ENCODE results near the gene TPRA1. TPM values are rescaled to one million over a fixed set of nuclear protein-coding genes. Genes with fewer than 3 reads are reported as not detected.

Gene TPRA1
- polyA plus RNA-seq, 1 experiment: 20.6 TPM

DNA sequence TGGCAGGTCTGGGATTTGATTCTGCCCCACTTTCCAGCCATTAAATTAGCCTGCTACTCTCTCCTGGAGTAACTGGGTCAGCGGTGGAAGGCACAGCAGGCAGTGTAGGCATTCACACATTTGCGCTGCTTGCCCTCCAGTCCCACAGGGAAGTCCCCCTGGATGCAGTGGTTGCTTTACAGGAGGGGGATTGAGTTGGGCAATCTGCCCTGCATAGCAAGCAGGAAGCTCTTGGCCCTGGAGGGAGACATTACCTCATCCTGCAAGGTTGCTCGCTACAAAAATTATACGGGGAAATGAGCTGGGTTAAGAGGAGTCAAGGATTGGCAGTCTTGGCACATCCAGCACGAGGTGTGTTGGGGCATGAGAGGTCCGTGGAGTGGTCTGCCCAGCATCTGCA, 22.4 kb upstream of the TPRA1 start:
- H3K27me3 ChIP-seq (ENCODE audit: control insufficient read depth, insufficient read depth, low read length): no peaks in the 10 kb centered on the region
- H3K4me3 ChIP-seq (ENCODE audit: low read depth, low read length): no peak overlapping the region
- no peak for TF ChIP-seq CTCF (IDR thresholded peaks at IDR 0.05; ENCODE audit: low read depth, low read length)
- no peak overlapping the region for H3K27ac ChIP-seq (ENCODE audit: low read depth, low read length)
- ChIA-PET POLR2A (interaction anchor here (0.5 kb wide), 1 partner anchor 22 kb away, joined by 5 read pairs; no protein-coding TSS in a partner anchor), CTCF (no interaction called here)
- no peak for DNase-seq (ENCODE audit: low read depth, low spot score)
- no peaks in the 10 kb centered on the region; the same call in 1 of the 2 replicates for H3K9me3 ChIP-seq (ENCODE audit: control insufficient read depth, insufficient read depth, low read length)

DNA sequence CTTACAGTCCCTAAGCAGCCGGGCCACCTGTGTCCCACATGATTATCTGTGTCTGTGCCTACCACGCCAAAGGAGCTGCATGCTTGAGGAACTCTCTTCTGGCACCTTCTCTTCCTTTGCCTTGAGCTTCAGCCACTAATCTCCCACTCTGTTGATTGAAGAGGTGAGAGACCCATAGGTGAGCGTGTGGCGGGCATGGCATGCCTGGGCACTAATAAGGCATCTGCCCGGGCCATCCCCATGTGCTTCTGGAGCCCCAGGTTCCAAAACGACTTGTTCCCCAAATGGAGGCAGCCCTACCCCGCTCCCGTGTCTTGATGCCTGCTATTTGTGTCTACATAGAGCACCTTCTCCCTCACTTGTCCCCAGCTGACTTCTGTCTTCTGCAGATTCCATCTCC, 20.7 kb upstream of the TPRA1 start:
- Histone ChIP-seq H3K4me3 (ENCODE audit: low read depth, low read length) (no peak overlapping the region), H3K27ac (ENCODE audit: low read depth, low read length) (no peak overlapping the region), H3K27me3 (ENCODE audit: control insufficient read depth, insufficient read depth, low read length) (no peaks in the 10 kb centered on the region), H3K9me3 (ENCODE audit: control insufficient read depth, insufficient read depth, low read length) (no peaks in the 10 kb centered on the region)
- ChIA-PET CTCF (no interaction called here), POLR2A (no interaction called here)
- DNase-seq (ENCODE audit: low read depth, low spot score): no peak
- TF ChIP-seq CTCF (IDR thresholded peaks at IDR 0.05; ENCODE audit: low read depth, low read length): no peak

- CTCF ChIA-PET: no interaction called here
- TF ChIP-seq CTCF (IDR thresholded peaks at IDR 0.05; ENCODE audit: low read depth, low read length): no peak
- Histone ChIP-seq H3K27ac (ENCODE audit: low read depth, low read length) (no peak overlapping the region), H3K4me3 (ENCODE audit: low read depth, low read length) (no peak overlapping the region), H3K9me3 (ENCODE audit: control insufficient read depth, insufficient read depth, low read length) (no peaks in the 10 kb centered on the region), H3K27me3 (ENCODE audit: control insufficient read depth, insufficient read depth, low read length) (no peaks in the 10 kb centered on the region)
- DNase-seq (ENCODE audit: low read depth, low spot score): no peak
- POLR2A ChIA-PET: no interaction called here
These were observed 19.6 kb upstream of the TPRA1 start for GRCh38 chr3:127610105-127610504.

DNA sequence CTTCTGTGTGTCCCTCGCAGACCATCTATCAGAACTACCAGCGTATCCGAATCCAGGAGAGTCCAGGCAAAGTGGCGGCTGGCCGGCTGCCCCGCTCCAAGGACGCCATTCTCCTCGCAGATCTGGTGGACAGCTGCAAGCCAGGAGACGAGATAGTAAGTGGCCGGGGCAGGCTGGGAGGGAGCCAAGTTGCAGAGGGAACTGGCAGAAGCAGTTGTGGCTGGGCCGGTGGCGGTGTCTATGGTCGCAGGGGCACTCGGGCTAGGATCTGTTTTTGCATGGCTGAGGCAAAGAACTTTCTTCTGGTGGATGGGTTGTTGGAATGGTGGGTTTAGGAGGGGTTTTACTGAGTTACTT, 17.8 kb upstream of the TPRA1 start:
- Histone ChIP-seq H3K9me3 (ENCODE audit: control insufficient read depth, insufficient read depth, low read length) (no peaks in the 10 kb centered on the region), H3K4me3 (ENCODE audit: low read depth, low read length) (no peak overlapping the region), H3K27me3 (ENCODE audit: control insufficient read depth, insufficient read depth, low read length) (no peaks in the 10 kb centered on the region), H3K27ac (ENCODE audit: low read depth, low read length) (no peak overlapping the region)
- POLR2A ChIA-PET: no interaction called here
- DNase-seq (ENCODE audit: low read depth, low spot score): no peak
- no peak for TF ChIP-seq CTCF (IDR thresholded peaks at IDR 0.05; ENCODE audit: low read depth, low read length)
- CTCF ChIA-PET: no interaction called here

DNA sequence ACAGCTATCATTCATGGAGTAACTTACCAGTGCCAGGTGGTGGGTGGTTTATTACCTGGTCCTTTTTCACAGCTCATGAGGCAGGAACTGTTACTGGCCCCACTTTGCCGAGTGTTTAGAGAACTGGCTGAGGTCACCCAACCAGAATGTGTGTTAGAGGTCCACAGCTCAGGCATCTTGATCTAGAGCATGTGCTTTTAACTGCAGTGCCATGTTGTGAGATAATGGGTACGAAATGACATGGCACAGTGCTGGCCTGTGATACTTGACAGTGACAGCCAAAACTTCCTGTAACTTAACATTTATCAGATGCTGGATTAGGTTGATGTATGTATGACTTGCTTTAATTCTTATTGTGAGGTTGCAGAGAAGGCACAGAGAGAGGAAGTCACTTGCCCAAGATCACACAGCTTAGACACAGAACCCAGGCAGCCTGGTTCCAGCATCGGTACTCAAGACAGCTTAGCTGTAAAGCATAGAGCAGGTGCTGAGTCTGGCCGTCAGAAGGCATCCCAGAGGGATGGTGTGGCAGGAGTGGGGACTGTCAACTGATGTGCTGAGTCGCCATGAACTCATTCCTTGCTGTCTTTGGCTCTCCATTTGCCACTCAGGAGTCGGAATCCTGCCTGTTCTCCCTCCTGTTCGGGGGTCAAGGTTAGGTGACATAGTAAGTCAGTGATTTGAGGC, 17.3 kb upstream of the TPRA1 start:
- H3K27me3 ChIP-seq (ENCODE audit: control insufficient read depth, insufficient read depth, low read length): no peaks in the 10 kb centered on the region
- ChIA-PET POLR2A (no interaction called here), CTCF (no interaction called here)
- H3K9me3 ChIP-seq (ENCODE audit: control insufficient read depth, insufficient read depth, low read length): no peaks in the 10 kb centered on the region
- no peak for TF ChIP-seq CTCF (IDR thresholded peaks at IDR 0.05; ENCODE audit: low read depth, low read length)
- DNase-seq (ENCODE audit: low read depth, low spot score): no peak
- H3K27ac ChIP-seq (ENCODE audit: low read depth, low read length): no peak overlapping the region
- H3K4me3 ChIP-seq (ENCODE audit: low read depth, low read length): no peak overlapping the region
